HG03045 (cell line): Measurements from ENCODE around the gene PSKH1.

Source experiments
- ATAC-seq: cut with Tn5 transposase; IDR thresholded peaks from one replicate; pipeline ENCODE4 v1.9.1; 2021; ENCODE audit warnings: mild to moderate bottlenecking, moderate library complexity; ENCODE audit not compliant: unreplicated experiment

PSKH1 gene

DNA sequence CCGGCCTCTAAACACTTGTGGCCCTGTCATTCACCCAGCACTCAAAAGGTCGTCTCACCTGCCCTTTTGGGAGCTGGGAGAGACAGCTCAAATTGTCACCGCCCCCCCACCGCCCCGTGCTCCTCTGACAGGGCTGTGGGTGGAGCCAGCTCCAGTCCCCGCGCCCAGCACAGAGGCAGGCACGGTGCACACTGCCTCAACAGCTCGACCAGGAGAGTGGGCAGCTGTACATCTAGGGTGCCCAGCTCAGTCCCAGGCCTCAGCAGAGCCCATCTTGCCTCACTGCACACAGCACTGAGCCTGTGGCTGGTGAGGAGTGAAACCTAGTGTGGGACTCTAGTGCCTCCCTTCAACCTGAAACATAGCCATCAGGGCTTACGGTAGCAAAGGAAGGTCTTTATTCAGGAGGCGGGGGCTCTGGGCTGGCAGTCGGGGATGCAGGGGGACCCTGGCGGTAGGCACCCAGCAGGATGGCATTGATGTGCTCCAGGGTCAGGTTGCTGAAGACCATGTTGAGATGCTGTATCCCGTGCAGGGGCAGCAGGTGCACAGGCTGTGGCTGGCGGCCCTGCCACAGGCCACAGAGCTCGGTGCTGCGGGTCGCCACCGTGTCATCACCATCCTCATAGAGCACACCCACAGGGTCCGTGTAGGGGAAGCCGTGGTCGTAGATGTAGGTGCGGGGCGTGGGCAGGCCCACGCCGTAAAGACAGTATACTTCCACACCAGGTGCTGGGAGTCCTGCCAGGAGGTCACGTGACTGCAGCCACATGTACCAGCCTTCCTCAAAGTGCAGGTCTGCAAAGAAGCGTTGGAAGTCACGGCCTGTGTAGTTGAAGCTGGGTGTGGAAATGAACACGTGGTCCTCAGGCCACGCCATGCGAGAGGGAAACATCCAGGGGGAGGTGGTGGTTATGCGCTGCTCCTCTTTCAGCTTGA, 46.7 kb downstream of the PSKH1 start:
- ATAC-seq = no peak

DNA sequence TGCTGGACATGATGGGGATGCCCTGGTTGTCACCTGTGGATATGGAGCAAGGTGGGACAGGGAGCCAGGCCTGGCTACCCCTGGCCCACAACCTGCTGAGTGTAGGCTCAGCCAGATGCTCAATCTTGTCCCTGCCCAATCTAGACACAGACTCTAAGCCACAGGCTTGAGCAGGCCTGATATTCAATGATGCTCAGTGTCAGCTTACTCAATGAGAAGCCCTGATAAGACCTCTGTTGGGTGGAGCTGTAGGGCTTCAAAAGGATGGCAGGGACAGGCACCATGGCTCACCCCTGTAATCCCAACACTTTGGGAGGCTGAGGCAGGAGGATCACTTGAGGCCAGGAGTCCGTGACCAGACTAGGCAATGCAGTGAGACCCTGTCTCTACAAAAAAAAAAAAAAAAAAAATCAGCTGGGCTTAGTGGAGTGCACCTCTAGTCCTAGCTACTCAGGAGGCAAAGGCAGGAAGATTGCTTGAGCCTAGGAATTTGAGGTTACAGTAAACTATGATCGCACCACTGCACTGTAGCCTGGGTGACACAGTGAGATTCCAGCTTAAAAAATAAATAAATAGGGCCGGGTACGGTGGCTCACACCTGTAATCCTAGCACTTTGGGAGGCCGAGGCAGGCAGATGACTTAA, 47.5 kb downstream of the PSKH1 start:
- ATAC-seq = no peak

DNA sequence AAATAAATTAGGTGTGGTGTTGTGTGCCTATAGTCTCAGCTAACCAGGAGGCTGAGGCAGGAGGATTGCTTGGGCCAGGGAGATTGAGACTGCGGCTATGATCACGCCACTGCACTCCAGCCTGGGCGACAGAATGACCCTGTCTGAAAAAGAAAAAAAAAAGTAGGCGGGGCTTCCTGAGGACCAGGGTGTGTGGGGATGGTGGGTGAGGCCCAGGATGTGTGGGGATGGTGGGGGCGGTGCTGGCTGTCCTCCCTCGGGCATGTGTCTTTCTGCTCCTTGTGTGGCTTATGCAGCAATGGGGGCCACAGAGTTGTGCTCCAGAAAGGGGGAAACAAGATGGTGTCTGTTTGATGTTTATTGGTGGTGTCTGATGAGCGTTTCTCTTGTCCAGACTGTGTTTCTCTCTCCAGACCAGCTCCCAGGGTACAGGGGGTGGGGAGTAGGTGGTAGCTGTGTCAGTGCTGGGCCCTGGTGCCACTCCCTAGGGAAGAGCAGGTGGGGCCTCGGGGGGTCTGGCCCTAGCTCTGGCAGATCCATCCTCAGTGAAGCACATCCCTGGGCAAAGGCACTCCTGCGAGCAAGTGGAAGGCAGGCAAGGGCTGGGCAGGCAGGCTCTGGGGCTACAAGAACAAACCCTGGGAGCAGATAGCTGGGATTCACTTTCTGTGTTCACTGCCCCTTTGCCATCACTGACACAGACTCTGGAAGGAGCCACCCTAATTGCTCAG, 48.6 kb downstream of the PSKH1 start:
- ATAC-seq = no peak

DNA sequence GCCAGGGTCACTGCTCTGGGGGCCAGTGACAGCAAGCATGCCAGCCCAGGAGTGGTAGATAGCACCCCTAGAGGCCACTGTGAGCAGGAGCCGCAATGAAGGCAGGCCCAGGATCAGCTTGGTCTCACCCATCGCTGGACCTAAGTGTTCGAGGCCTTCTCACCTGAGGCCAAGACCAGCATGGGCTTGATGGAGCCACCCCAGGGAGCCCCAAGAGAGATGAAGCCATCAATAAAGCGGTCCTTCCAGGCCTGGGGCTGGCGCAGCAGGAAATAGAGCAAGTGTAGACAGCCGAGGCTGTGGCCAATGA, 49.1 kb downstream of the PSKH1 start:
- no peak for ATAC-seq

DNA sequence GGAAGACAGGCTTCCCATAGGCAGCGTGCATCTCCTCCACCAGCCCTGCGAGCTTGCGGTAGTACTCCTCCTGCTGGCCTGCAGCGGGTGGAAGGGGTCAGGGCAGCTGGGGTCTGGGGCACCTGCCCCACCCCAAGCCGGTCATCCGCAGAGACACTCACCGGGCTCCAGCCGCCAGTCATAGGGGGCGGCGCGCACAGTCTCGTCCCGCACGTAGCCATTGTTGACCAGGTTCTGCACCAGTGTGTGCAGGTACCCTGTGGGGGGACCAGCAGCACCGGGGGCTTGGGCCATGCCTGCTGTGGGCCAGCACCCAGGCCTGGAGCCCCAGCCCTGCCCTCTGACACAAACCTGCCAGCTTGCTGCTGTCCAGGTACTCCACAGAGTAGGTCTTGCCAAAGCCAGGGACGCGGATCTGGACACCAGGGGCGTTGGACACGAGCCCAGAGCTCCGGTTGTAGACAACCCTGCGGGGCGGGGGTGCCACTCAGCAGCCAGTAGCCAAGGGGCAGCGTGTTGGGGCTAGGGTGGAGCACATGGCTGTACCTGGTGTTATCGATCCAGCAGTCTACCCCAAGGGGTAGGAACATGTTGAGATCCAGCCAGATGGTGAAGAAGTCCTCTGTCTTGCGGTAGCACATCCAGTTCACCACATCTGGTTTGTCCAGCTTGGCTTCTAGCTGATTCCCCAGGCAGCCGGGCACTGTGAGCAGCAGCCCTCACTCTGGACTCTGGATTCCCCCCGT, 49.6 kb downstream of the PSKH1 start:
- ATAC-seq = no peak

DNA sequence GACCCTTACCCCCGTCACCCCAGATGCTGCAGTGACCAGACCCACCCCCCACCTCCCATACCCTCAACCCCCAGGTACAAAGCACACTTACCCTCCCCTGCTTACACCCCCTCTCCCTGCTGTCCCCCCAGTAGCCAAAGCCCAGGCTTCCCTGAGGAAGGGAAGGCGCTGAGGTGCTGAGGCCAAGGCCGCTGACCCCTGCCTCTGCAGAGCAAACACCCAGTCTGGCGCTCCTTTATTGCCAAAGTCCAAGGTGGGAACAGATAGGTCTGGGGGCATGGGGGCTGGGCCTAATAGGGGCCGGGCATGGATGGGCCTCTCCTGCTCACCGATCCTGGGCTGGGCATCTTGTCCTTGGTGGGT, 50.2 kb downstream of the PSKH1 start:
- no peak for ATAC-seq

DNA sequence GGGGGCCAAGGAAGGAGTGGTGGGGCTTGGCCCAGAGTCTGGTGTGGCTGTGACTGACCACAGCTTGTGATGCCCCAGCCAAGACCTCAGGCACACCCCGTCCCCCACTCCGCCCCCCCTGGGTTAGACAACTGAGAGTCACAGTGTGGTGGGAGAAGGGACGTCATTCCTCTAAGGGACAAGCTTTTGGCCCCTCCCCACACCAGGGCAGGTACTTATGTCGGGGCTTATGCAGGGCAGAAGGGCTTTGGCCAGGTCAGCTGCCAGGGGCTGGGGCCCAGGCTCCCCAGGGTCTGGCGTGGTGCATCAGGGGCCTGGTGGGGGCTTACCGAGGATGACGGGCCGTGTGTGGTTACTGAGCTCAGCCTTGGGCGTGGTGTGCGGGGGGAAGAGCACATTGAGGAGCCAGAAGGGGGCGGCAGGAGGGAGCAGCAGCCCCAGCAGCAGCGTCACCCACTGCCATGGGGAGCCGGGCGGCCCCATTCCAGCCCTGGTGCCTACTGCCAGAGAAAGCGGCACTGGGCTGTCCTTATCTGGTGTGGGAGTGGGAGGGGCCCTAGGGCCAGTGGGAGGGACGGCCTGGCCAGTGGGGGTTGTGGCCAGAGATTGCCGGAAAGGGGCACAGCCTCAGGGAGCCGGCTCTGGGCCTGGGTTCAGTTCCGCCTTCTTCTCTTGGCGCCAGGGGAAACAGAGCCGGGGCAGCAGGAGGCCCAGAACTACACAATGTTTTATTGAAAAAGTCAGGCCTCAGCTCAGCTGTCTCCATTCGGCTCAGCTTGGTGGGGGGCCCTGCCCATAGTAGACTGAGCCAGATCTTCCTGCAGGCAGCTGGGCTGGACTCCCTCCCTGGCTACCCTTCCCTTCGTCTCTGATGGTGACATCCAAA, 50.8 kb downstream of the PSKH1 start, which contains the start of gene LCAT:
Gene LCAT (minus strand): TSS at position 502 of the 886 bp plus-strand sequence. CDS start 19 bp downstream, at position 483.
- ATAC-seq = no peak

DNA sequence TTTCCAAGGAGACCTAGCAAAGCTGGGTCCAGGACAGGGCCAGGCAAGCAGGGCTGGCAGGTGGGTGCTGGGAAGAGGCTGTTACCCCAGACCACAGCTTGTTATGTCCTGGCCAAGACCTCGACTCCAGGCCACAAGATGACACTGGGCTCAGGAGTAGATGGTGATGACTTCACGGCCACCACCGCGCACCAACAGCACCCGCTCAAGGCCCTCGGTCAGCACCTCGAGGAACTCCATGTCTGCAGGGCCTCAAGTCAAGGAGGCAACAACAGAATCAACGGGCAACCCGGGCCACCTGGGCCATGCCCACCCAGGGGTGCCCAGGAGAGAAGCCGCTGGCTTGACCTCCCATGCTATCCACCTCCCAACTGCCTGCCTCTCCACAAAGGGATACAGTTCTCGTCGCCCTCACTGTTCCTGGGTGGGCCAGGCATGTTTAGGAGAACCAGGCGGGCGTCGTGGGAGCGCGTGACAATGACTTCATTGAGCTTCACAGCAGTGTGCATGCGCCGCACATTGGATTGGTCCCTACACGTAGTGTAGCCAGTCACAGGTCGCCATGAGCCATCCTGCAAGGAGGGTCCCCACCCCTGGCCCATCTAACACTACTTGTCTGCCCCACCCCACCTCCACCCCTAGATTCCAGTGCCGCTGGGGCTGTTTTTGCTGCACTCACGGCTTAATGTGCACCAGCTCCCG, 51.8 kb downstream of the PSKH1 start:
- ATAC-seq = no peak

DNA sequence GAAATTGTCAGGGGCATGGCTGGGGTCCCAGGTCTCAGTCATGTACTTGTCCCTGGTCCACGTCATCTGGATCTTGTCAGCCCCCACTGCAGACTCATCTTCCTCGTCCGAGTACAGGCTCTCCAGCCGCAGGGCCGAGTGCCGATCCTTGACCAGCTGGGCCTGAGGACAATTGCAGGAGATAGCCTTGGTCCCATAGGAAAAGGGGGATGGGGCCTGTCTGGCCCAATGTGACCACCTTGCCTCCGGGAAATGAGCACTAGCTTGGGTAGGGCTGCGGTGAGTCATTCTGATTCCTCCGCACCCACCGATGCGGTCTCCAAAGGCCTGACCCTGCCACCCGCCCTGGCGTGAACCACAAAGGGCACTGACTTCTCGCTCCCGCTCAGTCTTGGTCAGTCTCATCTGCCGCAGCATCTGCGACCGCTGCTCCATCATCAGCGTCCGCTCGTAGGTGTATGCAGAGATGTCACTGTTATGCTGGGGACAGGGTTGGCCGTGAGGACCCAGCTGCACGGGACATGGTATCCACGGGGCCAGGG, 52.4 kb downstream of the PSKH1 start:
- no peak for ATAC-seq

DNA sequence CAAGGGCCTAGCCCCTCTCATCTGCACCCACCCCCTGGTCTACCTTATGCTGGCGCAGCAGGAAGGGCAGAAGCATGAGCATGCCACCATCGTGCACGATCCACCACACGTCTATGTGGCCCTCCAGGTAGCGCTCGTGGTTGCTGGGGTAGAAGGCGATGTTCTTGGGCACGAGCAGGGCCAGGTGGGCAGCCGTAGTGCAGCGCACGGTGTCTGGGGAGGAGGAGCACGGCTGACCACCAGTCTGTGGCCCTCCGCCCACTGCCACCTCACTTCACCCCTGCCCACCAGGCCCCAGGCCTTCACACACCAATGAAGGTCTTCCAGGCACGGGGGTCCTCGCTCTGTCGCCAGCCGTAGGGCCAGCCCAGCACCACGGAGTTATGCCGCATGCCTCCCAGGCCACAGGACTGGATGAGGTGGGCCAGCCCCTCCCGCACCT, 53.1 kb downstream of the PSKH1 start:
- ATAC-seq = no peak

DNA sequence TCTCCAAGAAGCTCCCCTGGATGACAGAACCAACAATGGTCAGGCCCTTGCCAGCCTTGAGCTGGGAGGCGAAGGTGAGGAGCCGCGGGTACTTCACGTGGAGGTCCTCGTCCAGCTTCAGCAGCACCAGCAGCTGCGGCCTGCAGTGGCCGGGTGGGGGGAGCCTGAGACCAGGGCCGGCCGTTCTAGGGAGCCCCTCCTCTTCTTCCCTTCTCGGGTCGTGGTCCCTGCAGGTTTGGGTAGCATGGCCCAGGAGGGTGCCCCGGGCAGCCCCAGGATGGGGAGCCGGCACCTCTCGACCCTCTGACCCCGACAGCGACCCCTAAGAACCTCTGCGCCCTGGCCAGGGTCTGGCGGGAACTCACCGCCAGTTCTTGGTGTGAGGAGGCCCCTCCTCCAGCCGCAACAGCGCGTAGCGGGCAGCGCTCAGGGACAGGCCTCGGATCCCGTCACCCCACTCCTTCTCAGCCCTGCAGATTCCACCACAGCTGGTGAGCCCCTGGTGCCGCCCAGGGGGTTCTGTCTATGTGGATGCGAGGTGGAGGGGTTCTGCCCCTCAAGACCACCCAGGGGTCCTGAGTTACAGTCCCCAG, 54.0 kb downstream of the PSKH1 start:
- ATAC-seq = no peak

DNA sequence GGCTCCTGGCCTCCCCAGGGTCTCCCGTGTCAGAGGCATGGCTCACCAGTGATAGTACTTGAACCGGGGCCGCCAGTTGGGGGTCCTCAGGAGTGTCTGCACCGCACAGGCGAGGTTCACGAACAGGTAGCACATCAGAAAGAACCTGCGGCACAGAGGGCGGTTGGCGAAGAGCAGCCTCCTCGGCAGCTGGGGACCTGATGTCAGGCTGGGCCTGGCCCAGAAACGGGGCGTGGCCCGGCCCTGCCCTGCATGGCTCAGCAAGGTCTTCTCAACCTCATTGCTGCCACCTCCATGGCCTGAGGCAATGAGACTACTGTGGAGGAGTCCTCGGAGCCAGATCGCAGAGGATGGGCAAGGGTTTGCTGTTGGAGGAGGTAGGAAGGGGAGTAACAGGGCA, 55.0 kb downstream of the PSKH1 start:
- ATAC-seq = no peak

DNA sequence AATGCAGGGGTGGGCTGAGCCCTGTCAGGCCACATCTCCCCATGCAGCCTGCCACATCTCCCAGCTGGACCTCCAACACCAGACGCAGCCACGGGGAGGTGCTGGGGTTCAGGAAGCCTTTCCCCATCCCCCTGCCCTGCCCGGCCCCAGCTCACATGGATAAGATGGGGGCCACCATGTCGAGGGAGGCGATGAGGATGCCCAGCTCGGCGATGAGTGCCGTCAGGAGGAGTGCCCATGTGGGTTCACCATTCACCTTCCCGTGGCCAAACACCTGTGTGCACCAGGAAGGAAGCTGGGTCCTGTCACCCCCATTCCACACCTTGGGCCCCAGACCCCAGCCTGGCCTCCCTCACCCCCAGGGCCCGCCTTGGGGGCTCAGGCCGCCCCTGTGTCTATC, 56.6 kb downstream of the PSKH1 start:
- ATAC-seq = no peak

DNA sequence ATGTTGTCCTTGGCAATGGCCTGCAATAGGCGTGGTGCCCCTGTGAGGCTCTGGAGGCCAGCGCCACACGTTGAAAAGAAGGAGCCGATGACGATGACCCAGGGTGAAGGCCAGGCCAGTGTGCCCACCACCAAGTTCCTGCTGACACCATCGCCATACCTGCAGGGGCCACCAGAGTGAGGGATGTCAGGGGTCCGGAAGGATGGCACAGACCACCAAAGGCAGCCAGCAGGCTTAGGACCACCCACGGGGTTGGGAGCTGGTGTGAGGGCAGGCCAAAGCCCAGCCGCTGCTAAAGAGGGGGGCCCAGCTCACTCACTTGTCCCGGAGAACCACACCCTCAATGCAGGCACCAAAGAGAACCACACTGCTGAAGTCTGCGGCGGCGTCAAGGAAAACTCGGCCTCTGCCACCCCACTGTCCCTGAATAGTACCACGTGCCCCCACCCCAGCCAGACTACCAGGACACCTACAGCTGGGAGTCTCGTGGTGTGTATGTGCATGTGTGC, 57.3 kb downstream of the PSKH1 start:
- ATAC-seq = no peak

DNA sequence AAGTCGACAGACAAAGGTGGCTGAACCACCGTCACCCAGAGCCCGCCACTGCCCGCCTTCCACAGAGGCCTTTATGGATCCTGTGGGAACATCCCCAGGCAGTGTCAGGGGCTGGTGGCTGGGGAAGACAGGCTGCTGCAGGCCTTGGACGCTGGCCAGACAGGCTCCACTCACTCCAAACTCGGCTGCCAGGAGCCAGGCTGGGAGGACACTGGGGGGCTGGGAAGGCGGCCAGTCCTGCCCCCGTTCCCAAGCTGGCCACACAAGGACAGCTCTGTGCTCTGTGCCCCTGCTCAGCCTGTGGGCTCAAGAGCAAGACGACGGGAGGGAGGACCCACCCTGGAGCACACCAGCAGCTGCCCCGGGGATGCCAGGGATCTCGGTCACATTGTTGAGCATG, 58.4 kb downstream of the PSKH1 start:
- no peak for ATAC-seq

DNA sequence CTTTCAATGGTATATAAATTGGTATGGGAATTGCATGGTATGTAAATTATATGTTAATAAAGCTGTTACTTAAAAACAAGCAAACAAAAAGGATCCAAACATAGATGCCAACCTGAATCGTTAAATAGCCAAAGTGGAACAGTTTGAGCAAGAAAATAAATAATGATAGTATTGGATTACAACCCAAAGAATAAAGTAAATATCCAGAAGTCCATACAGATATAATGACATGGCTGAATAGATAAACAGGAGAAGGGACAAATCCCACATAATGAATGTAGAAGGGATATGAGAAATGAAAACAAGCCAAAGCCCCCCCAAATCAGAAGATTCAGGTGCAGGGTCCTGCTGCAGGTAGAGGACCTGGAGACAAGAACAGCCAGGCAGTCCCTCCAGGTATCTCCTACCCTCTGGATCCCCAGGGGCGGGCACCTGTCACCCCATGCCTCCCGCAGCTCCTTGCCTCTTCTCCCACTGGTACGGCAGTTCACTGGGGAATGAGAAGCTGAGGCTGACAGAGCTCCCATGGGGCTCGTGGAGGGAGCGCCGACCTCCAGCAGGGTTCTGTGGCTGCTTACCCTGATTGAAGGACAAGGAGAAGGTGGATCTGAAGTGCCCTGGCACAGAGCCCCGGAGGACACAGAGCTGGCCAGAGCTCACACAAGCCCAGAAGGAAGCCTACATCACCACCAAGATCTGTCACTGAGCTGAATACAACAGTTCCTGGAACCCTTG, 60.8 kb downstream of the PSKH1 start:
- ATAC-seq = no peak

DNA sequence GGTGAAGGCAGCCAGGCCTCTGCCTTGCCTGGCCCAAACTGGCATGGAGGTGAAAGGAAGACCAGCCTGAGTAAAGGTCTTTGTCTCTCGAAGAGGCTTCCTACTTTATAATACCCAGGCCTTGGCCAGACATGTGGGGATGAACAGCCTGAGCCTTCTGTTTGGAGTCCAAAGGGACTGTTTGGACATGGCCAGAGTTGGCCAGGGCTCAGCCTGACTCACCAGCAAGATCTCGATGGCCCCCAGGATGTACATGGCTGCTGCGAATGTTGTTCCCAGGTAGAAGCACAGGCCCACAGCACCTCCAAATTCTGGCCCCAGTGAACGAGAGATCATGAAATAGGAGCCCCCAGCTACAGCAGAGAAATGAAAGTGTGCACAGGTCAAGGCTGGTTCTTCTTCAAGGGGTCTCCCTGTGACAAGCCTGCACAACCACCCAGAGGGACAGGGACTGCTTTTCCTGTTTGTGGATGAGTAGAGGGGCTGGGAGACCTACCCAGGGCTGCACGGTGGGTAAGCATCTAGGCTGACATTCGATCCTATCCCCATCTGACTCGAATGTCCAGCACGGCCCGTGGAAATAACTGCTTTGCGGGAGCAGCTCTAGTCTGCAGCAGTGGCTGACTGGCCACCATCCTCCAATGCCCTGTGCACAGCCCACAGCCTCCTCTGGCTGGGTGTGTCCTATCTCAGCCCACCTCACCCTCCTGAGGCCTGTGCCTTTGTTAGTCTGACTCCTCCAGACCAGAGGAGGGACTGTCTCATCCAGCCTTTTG, 61.6 kb downstream of the PSKH1 start:
- ATAC-seq = no peak
